ENCODE measurements around the gene PPM1J. TPM values are rescaled to one million over a fixed set of nuclear protein-coding genes. Genes with fewer than 3 reads are reported as not detected.
A peak's percentile ranks its signal among the peaks of the same experiment; 100 is the strongest.

The PPM1J gene
- total and polyA plus RNA-seq, 2 of the 8 experiments (the other 6 are each of a cell fraction or from before 2014, with no cell fraction given): 19.4 to 31.6 TPM

DNA sequence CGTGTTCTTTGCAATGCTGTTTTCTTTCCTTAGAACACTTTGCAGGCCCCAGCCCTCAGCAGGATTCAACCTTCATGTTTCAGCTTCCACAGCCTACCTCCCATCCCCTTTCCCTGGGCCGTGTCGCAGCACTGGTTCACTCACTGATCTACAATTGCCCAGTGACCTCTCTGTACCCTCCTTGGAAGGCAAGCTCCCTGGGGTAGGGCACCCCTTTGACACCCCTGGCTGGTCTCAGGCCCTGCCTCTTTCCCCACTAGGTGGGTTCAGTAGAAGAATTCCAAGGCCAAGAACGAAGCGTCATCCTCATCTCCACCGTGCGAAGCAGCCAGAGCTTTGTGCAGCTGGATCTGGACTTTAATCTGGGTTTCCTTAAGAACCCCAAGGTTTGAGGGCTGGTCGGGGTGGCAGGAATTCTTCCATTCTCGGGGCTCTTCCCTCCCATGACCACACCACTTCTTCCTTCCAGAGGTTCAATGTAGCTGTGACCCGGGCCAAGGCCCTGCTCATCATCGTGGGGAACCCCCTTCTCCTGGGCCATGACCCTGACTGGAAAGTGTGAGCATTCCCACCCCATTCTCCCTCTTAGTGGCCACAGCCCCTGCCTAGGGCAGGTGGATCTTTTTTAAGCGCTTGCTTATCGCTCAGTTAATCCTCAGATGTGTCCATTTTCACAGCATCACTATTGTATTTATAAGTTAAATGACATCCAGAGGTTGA, 15.5 kb downstream of the PPM1J start:
- CTCF ChIA-PET (ENCODE audit: partially characterized antibody): interaction anchor here (0.8 to 9.8 kb wide), 5 partner anchors 10 to 224 kb away, joined by 3 to 63 read pairs (median 4); partner anchors contain the start of genes MOV10 and PPM1J
- H2BK20ac ChIP-seq (ENCODE audit: low read length): no peak overlapping the region
- no peak overlapping the region for H3K4me3 ChIP-seq (ENCODE audit: extremely low read depth in 1 of 4, insufficient read depth in 2 of 4, low read depth in 3 of 4, low read length in 4 of 4)
- H3K79me2 ChIP-seq (ENCODE audit: control insufficient read depth in 1 of 2, insufficient read depth in 2 of 2, low read length in 2 of 2): no peaks in the 10 kb centered on the region
- no peak overlapping the region for H2BK5ac ChIP-seq (ENCODE audit: low read depth, low read length)
- no peak overlapping the region for H2AFZ ChIP-seq (ENCODE audit: low read length)
- H3K36me3 ChIP-seq (ENCODE audit: control insufficient read depth in 2 of 4, insufficient read depth in 4 of 4, low read length in 3 of 4): peaks cover 9 to 34% (median 24%) of the 10 kb centered on the region in 4 experiments
- H3K4me2 ChIP-seq (ENCODE audit: insufficient read depth in 1 of 2, low read depth in 2 of 2, low read length in 2 of 2): peak overlapping the region in 1 of 2 experiments; percentile 12; a peak in 1 of 4 replicates
- H3K9me3 ChIP-seq (ENCODE audit: insufficient read depth in 2 of 2, low read depth in 1 of 2, low read length in 1 of 2): no peaks in the 10 kb centered on the region
- peaks cover 7 to 44% (median 23%) of the 10 kb centered on the region in 4 experiments; a peak in 6 of 7 replicates for H3K4me1 ChIP-seq (replicated peaks in 1 of 4; ENCODE audit: control insufficient read depth in 3 of 4, insufficient read depth in 4 of 4, low read length in 3 of 4)
- H4K91ac ChIP-seq (replicated peaks; ENCODE audit: insufficient read length, low read length): no peak overlapping the region
- H3K79me1 ChIP-seq (ENCODE audit: low read depth, low read length): no peaks in the 10 kb centered on the region
- POLR2A ChIA-PET (ENCODE audit: partially characterized antibody): interaction anchor here (0.6 to 6.8 kb wide), 9 partner anchors 11 to 378 kb away, joined by 3 to 76 read pairs (median 5); partner anchors contain the start of genes MOV10, PPM1J and ST7L
- H3K27me3 ChIP-seq (replicated peaks in 1 of 4; ENCODE audit: control insufficient read depth in 3 of 4, extremely low read depth in 1 of 4, insufficient read depth in 3 of 4, low read length in 3 of 4): peaks cover 0 to 7% (median 2%) of the 10 kb centered on the region in 4 experiments; a peak in 2 of 7 replicates
- no peak overlapping the region for H2AK5ac ChIP-seq (ENCODE audit: low read depth, low read length)
- no peak overlapping the region for H3K18ac ChIP-seq (ENCODE audit: extremely low read depth, low read length)
- H3K23me2 ChIP-seq (ENCODE audit: low read depth, low read length): peaks cover 1% of the 10 kb centered on the region; the same call in 1 of the 2 replicates
- H3K27ac ChIP-seq (ENCODE audit: low read depth, low read length): no peak overlapping the region
- no peak overlapping the region for H3K14ac ChIP-seq (ENCODE audit: insufficient read length)
- no peak for DNase-seq (ENCODE audit: low read depth in 1 of 2, low spot score in 2 of 2)
- peaks cover 12 to 29% of the 10 kb centered on the region in 2 experiments for H4K20me1 ChIP-seq (replicated peaks in 1 of 2; ENCODE audit: control insufficient read depth in 1 of 2, insufficient read depth in 2 of 2, low read length in 2 of 2)
- no peak for FAIRE-seq
- no peak overlapping the region for H2BK120ac ChIP-seq (replicated peaks; ENCODE audit: low read depth, low read length)
- H3K4ac ChIP-seq (replicated peaks; ENCODE audit: insufficient read length, low read depth, low read length): no peak overlapping the region
- H2BK12ac ChIP-seq (ENCODE audit: low read depth, low read length): no peak overlapping the region
- WGBS, 2 experiments (ENCODE audit: extremely low coverage in 1 of 2, insufficient coverage in 1 of 2, insufficient read length in 1 of 2, insufficient replicate concordance in 2 of 2, low coverage in 1 of 2, low lambda C conversion rate in 2 of 2, missing lambda C conversion rate in 1 of 2): 94% methylated on average over 13 of the region's 13 CpGs; no CpG with 5 or more reads in 1 of the 2 experiments
- H3K23ac ChIP-seq (ENCODE audit: insufficient read length): no peak overlapping the region
- H3K9ac ChIP-seq (replicated peaks in 1 of 4; ENCODE audit: extremely low read depth in 1 of 4, low read depth in 3 of 4, low read length in 3 of 4): no peak overlapping the region
- H4K8ac ChIP-seq (ENCODE audit: extremely low read depth, insufficient read depth, low read length): no peak overlapping the region
- no peak overlapping the region for H2BK15ac ChIP-seq (ENCODE audit: low read length)
- no peak overlapping the region for H4K5ac ChIP-seq (ENCODE audit: insufficient read length, low read depth, low read length)
- no peak overlapping the region for H3K56ac ChIP-seq (replicated peaks; ENCODE audit: insufficient read length, low read depth, low read length)
- TF ChIP-seq EP300 (IDR thresholded peaks at IDR 0.05; ENCODE audit: borderline replicate concordance in 1 of 2, low read depth in 2 of 2, low read length in 2 of 2) (no peak), JUND (IDR thresholded peaks at IDR 0.05; ENCODE audit: low read length) (no peak), CHD2 (IDR thresholded peaks at IDR 0.05; ENCODE audit: low read length) (no peak), TEAD4 (IDR thresholded peaks at IDR 0.05; ENCODE audit: low read depth, low read length) (no peak), POLR2AphosphoS5 (IDR thresholded peaks at IDR 0.05; ENCODE audit: low read depth, low read length) (no peak), SP2 (IDR thresholded peaks at IDR 0.05; ENCODE audit: low read length) (no peak), TAF1 (IDR thresholded peaks at IDR 0.05; ENCODE audit: low read depth, low read length) (no peak), GTF2F1 (IDR thresholded peaks at IDR 0.05; ENCODE audit: borderline replicate concordance, low read depth, low read length) (no peak), SIRT6 (IDR thresholded peaks at IDR 0.05; ENCODE audit: low read length) (no peak), ASH2L (IDR thresholded peaks at IDR 0.05; ENCODE audit: low read length) (no peak), KDM5A (IDR thresholded peaks at IDR 0.05; ENCODE audit: low read length) (no peak)
- TF ChIP-seq, protein P1, sequence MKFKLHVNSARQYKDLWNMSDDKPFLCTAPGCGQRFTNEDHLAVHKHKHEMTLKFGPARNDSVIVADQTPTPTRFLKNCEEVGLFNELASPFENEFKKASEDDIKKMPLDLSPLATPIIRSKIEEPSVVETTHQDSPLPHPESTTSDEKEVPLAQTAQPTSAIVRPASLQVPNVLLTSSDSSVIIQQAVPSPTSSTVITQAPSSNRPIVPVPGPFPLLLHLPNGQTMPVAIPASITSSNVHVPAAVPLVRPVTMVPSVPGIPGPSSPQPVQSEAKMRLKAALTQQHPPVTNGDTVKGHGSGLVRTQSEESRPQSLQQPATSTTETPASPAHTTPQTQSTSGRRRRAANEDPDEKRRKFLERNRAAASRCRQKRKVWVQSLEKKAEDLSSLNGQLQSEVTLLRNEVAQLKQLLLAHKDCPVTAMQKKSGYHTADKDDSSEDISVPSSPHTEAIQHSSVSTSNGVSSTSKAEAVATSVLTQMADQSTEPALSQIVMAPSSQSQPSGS (IDR thresholded peaks at IDR 0.05; ENCODE audit: low read length): no peak

All from H1 (cell line).